A673 (cell line): ENCODE measurements around the gene ENGASE.

Experiments
- CTCF ChIP-seq: fragments of 300-800, 200-600 bp; sonication (generic); conservative IDR thresholded peaks from 2 replicates; pipeline ENCODE4 v1.5.1; 2017; ENCODE audit warnings: low read depth, mild to moderate bottlenecking, antibody characterized with exemption, low read length, moderate library complexity, mixed read lengths
- EZH2 ChIP-seq: fragments of 200-600 bp; sonication (generic); IDR thresholded peaks from 2 replicates; pipeline ENCODE4 v1.6.1; 2017; ENCODE audit warnings: borderline replicate concordance, low read depth, mild to moderate bottlenecking, mixed read lengths, antibody characterized with exemption, low read length; ENCODE audit not compliant: poor library complexity, severe bottlenecking

GRCh38 chr17:79114458-79115301 lies 40.1 kb downstream of the ENGASE start:
- TF ChIP-seq CTCF = no peak
- TF ChIP-seq EZH2 = no peak
